Heart left ventricle (tissue), 16 donors: Measurements from ENCODE around the gene KCNK13. TPM values are rescaled to one million over a fixed set of nuclear protein-coding genes. Genes with fewer than 3 reads are reported as not detected.

Source experiments
- ATAC-seq, 4 donors: fragments of 200-7000 bp; cut with Tn5 transposase; one replicate each; pipeline ENCODE4 v1.9.1; 2020 to 2022; ENCODE audit warnings: moderate library complexity in 4 of 4, mild to moderate bottlenecking in 3 of 4, moderate number of reproducible peaks in 1 of 4
- DNase-seq, 5 donors: peaks; one replicate each; pipeline ENCODE4 v3.0.0-alpha.2; 2020
- H3K27ac ChIP-seq, 12 donors: fragments of 200-600 bp; sonication (generic) in 4 of 12; one replicate each; pipeline versions ENCODE4 v1.5.0 to v1.8.0; 2016 to 2022; ENCODE audit warnings: mild to moderate bottlenecking in 2 of 12
- H3K27me3 ChIP-seq, 9 donors: fragments of 200-600 bp; sonication (generic) in 2 of 9; one replicate each; pipeline versions ENCODE4 v1.5.1 to v1.8.0; 2016 to 2022; ENCODE audit warnings: mild to moderate bottlenecking in 3 of 9
- H3K36me3 ChIP-seq, 9 donors: fragments of 200-600 bp; sonication (generic) in 2 of 9; one replicate each; pipeline versions ENCODE4 v1.5.0 to v1.8.0; 2018 to 2022; ENCODE audit warnings: mild to moderate bottlenecking in 2 of 9
- H3K4me1 ChIP-seq, 12 donors: fragments of 200-600 bp; sonication (generic) in 4 of 12; one replicate each; pipeline versions ENCODE4 v1.5.0 to v1.8.0; 2016 to 2022; ENCODE audit warnings: mild to moderate bottlenecking in 3 of 12
- H3K4me3 ChIP-seq, 12 donors: fragments of 200-600 bp; sonication (generic) in 4 of 12; one replicate each; pipeline versions ENCODE4 v1.5.0 to v1.8.0; 2017 to 2022; ENCODE audit warnings: mild to moderate bottlenecking in 9 of 12, moderate library complexity in 4 of 12
- H3K9me3 ChIP-seq, 12 donors: fragments of 200-600 bp; sonication (generic) in 4 of 12; one replicate each; pipeline versions ENCODE4 v1.5.0 to v1.8.0; 2016 to 2022; ENCODE audit warnings: mild to moderate bottlenecking in 1 of 12
- POLR2A ChIP-seq, 2 donors: fragments of 450-650 bp; IDR thresholded peaks; one replicate each; pipeline ENCODE4 v1.6.1; 2017; ENCODE audit warnings: antibody characterized with exemption in 2 of 2, mild to moderate bottlenecking in 2 of 2, moderate library complexity in 2 of 2
- WGBS, 4 donors: extraction: QIAGEN DNeasy Blood & Tissue Kit in 2 of 4; methylation state at CpG; one replicate each; pipeline versions ENCODE4 v1.1.5 to v1.1.7; 2013 to 2018; 5-methylcytosine and 5-hydroxymethylcytosine counted together
- intact Hi-C, 10 donors: fragments of 100-400 bp; cut with DNase I; formaldehyde crosslinking; loops; one replicate each; pipeline versions ENCODE4 v1.11.1 to v1.14.2; 2022
- polyA plus RNA-seq, 2 donors: library from polyadenylated mRNA; stranded (reverse); fragments of 200-250 nt; gene quantifications; one replicate each; pipeline ENCODE4 v1.2.3, GENCODE V29; 2013
- total RNA-seq, 9 donors: library from RNA; depleted of rRNA in 2 of 9; stranded (reverse); fragments of >200 nt in 2 of 9; fragmentation: NEBNext Ultra II Directional in 3 of 9; extraction: Animal tissue kit (Norgen Biotek cat#: 25700) in 3 of 9; gene quantifications; one replicate each; pipeline versions ENCODE4 v1.1.0 to v1.2.4, GENCODE V29; 2016 to 2023
- TF ChIP-seq, protein P1 (sequence below), 12 donors: fragments of 200-600 bp; sonication (generic) in 4 of 12; IDR thresholded peaks; one replicate each; pipeline versions ENCODE4 v1.5.0 to v1.8.0; 2018 to 2022; ENCODE audit warnings: antibody characterized with exemption in 12 of 12, mild to moderate bottlenecking in 5 of 12
- donor health status: ischemic (EF 13 %, LVEDD 7.1; RV severe dilation, severe dysfunction).
- donor health status: healthy with polysubstance abuse.
- donor health status: DM: no; HTN: yes; CAD: no.
- donor health status: DM: no; HTN: no; CAD: no.
- donor health status: ischemic (EF 25% LVEDD 6.9; RV normal size, moderate dysfunction).
- donor health status: ischemic (EF 25% LVEDD 5.7; RV mildly dilated, moderate dysfunction).
- donor health status: healthy.
- donor health status: DM: yes; HTN: yes; CAD: no.
- donor health status: ischemic (EF 35%, LVEDD 5.7; RV mildly dilated, moderate dysfunction).
- donor health status: nonischemic (EF 11% LVEDD 7.7; RV severe dilation, severe dysfunction).
- donor health status: DM: yes; HTN: yes; CAD: no.
- donor health status: PGD.
- donor health status: ischemic (EF 29% LVEDD 5.4; RV normal size, mild dysfunction).
- donor health status: nonischemic (EF 23%, LVEDD 6.1; RV moderate dilation, normal function).

The KCNK13 gene
- total and polyA plus RNA-seq, 11 donors, result 0.16 to 10.7 (median 1.3) TPM

GRCh38 chr14:90062822-90063539, 1.2 kb downstream of the KCNK13 start:
- no peak overlapping the region for H3K27ac ChIP-seq
- H3K4me3 ChIP-seq, result peak overlapping the region in 8 of 12 donors; percentile 44 to 62 (median 54)
- DNase-seq (no peak), ATAC-seq (no peak)
- no peaks in the 10 kb centered on the region for H3K9me3 ChIP-seq
- H3K4me1 ChIP-seq, result peaks cover 0 to 29% (median 17%) of the 10 kb centered on the region in 12 donors
- H3K36me3 ChIP-seq, result no peaks in the 10 kb centered on the region
- intact Hi-C loops, result loop anchor here in 4 of 10 donors (5.0 to 10.0 kb wide), 4 partner anchors 78 to 174 kb away; no protein-coding TSS in a partner anchor
- TF ChIP-seq, protein P1, sequence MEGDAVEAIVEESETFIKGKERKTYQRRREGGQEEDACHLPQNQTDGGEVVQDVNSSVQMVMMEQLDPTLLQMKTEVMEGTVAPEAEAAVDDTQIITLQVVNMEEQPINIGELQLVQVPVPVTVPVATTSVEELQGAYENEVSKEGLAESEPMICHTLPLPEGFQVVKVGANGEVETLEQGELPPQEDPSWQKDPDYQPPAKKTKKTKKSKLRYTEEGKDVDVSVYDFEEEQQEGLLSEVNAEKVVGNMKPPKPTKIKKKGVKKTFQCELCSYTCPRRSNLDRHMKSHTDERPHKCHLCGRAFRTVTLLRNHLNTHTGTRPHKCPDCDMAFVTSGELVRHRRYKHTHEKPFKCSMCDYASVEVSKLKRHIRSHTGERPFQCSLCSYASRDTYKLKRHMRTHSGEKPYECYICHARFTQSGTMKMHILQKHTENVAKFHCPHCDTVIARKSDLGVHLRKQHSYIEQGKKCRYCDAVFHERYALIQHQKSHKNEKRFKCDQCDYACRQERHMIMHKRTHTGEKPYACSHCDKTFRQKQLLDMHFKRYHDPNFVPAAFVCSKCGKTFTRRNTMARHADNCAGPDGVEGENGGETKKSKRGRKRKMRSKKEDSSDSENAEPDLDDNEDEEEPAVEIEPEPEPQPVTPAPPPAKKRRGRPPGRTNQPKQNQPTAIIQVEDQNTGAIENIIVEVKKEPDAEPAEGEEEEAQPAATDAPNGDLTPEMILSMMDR (IDR thresholded peaks at IDR 0.05), result no peak
- TF ChIP-seq POLR2A (IDR thresholded peaks at IDR 0.05), result no peak
- 44 to 60% (median 51%) methylated on average over 11 of the region's 11 CpGs for WGBS, 4 donors
- peaks cover 9 to 88% (median 34%) of the 10 kb centered on the region in 9 donors for H3K27me3 ChIP-seq

DNA sequence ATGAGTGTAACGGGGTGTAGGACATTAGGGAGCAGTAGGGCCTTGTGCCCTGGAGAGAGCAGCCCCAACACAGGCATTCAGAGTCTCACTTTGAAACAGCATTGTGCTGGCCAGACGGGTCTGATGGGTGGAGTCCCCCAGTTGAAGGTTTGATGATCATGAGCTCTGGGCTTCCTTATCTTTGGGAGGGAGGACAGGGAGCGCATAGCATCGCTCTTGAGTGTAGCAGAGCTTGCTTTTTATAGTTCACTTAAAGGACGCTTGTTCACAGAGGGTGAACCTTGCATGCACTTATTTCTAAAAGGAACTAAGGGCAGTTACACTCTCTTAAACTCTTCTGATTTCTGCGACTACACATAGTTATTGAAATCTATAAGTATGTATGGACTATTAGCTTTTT, 10.6 kb downstream of the KCNK13 start:
- TF ChIP-seq, protein P1 (IDR thresholded peaks at IDR 0.05), result no peak
- TF ChIP-seq POLR2A (IDR thresholded peaks at IDR 0.05), result no peak
- no peak overlapping the region for H3K4me3 ChIP-seq
- H3K36me3 ChIP-seq, result no peaks in the 10 kb centered on the region
- peak in 2 of 5 donors; percentile 37 to 48 for DNase-seq
- H3K4me1 ChIP-seq, result no peaks in the 10 kb centered on the region
- no peaks in the 10 kb centered on the region for H3K9me3 ChIP-seq
- peak in 3 of 4 donors; percentile 45 to 94 (median 85) for ATAC-seq
- H3K27ac ChIP-seq, result peak overlapping the region in 2 of 12 donors; percentile 50 to 59
- H3K27me3 ChIP-seq, result peaks cover 0 to 18% (median 0%) of the 10 kb centered on the region in 9 donors
- WGBS, 4 donors, result 39 to 62% (median 44%) methylated on average over 6 of the region's 6 CpGs
- intact Hi-C loops, result no loop called here

DNA sequence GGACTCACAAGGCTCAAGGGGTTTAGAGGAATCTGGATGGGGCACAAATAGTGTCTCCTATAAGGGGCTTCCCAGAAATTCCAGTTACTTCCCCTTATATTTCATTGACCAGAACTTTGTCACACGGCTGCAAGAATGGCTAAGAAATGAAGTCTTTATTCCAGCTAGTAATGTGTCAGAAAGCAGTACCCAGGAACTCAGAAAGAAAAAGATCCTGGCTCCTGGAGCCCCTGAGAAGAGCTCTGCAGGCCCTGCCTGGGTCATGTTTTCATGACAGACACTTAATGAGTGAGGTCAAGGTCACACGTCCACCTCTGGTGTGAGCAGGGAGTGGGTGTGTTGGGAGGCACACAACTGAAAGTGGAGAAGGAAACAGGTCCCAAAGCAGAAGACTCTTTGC, 17.8 kb downstream of the KCNK13 start:
- intact Hi-C loops, result no loop called here
- ATAC-seq, result no peak
- peaks cover 0 to 10% (median 0%) of the 10 kb centered on the region in 9 donors for H3K27me3 ChIP-seq
- no peak for TF ChIP-seq POLR2A (IDR thresholded peaks at IDR 0.05)
- TF ChIP-seq, protein P1 (IDR thresholded peaks at IDR 0.05), result no peak
- no peak overlapping the region for H3K4me3 ChIP-seq
- 62 to 85% (median 75%) methylated on average over 2 of the region's 2 CpGs for WGBS, 4 donors
- DNase-seq, result no peak
- H3K9me3 ChIP-seq, result peaks cover 0 to 11% (median 0%) of the 10 kb centered on the region in 12 donors
- H3K27ac ChIP-seq, result no peak overlapping the region
- H3K36me3 ChIP-seq, result no peaks in the 10 kb centered on the region
- no peaks in the 10 kb centered on the region for H3K4me1 ChIP-seq

DNA sequence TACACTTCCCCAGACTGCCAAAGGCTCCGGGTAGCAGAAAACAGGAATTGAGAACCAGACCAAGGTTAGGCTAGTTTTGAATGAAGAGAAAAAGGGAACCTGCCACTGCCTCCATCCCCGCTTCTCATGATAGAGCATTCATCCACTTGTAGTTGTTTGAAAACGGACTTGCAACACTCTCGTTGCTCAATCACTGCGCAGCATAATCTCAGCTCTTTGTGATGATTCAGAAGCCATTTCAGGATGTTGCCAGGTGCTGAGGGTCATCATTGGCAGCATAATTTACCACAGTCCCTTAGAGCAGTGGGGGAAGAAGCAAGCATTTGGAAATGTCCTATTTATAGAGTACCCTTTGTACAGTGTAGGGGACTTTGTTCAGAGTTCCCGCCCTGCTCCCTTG, 25.6 kb downstream of the KCNK13 start:
- no peaks in the 10 kb centered on the region for H3K36me3 ChIP-seq
- no peaks in the 10 kb centered on the region for H3K27me3 ChIP-seq
- ATAC-seq (peak; percentile 86 to 98 (median 95)), DNase-seq (peak in 4 of 5 donors; percentile 19 to 79 (median 46))
- peaks cover 0 to 8% (median 1%) of the 10 kb centered on the region in 12 donors for H3K4me1 ChIP-seq
- intact Hi-C loops, result no loop called here
- H3K9me3 ChIP-seq, result peaks cover 0 to 5% (median 0%) of the 10 kb centered on the region in 12 donors
- TF ChIP-seq, protein P1 (IDR thresholded peaks at IDR 0.05), result no peak
- no peak for TF ChIP-seq POLR2A (IDR thresholded peaks at IDR 0.05)
- peak overlapping the region in 6 of 12 donors; percentile 14 to 85 (median 32) for H3K27ac ChIP-seq
- WGBS, 4 donors, result 34 to 61% (median 54%) methylated on average over 6 of the region's 6 CpGs
- H3K4me3 ChIP-seq, result no peak overlapping the region
